HL-60/S4 treated with phorbol 12-myristate 13-acetate at 8.2 ng/mL for 4 days and 3 days (cell line): ENCODE results near the gene POMGNT2.

Source experiments
- in situ Hi-C: fragments of 300-500 bp; cut with MboI; formaldehyde crosslinking; loops from 2 replicates; pipeline ENCODE4 v1.15.0; 2022; ENCODE audit warnings: low sequenced_read_pairs

The POMGNT2 gene

DNA sequence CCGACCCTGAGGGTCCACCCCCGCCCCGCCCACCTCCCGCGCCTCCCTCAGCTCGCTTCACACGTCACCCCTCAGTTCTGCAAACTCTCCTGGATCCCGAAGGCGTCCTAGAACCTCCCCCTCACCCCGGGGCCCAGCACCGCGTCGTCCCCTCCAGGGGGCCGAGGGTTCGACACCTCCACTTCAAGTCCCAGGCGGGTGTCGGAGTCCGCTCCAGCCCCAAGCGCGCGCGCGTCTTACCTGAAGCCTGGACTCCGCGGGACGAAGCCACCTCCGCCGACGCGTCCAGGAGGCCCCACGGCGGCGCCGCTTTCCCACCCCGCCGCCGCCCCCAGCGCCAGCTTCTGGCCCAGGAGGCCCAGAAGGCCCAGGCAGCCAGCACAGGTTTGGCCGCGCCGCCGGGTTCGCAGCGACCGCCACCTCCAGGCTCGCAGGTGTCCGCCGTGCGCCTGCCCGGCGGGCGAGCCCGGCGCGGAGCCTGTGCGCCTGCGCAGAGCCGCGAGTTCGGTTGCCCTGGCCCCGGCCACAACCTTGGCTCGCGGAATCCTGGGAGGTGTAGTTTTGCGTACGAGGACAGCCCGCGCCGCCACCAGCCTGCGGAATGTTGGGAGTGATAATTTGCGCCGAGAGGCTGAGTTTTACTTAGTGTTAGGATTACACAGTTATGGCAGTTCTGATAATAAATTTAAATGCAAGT is at the start of gene POMGNT2:
Gene POMGNT2 (minus strand): TSS at position 484 of the 697 bp plus-strand sequence. CDS start 24,648 bp downstream, outside the sequence.
- in situ Hi-C loops: no loop called here

DNA sequence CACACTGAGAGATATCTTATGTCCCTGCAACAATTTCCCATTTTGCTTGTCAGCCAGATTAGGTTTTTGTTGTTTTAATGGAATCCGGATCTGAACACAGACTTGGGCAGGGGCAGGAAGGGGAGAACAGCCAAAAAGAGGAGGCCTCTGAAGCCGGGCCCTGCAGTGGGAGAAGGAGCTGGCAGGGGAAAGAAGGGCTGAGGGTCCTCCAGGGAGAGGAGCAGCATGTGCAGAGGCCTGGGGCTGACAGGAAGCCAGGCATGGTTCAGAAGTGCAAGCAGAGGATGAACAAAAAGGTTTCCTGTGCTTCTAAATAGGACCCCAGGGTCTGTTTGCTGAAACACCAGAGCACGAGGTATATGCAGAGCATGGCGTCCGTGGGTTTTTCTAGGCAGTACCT is 49.1 kb upstream of the POMGNT2 start:
- in situ Hi-C loops: no loop called here

DNA sequence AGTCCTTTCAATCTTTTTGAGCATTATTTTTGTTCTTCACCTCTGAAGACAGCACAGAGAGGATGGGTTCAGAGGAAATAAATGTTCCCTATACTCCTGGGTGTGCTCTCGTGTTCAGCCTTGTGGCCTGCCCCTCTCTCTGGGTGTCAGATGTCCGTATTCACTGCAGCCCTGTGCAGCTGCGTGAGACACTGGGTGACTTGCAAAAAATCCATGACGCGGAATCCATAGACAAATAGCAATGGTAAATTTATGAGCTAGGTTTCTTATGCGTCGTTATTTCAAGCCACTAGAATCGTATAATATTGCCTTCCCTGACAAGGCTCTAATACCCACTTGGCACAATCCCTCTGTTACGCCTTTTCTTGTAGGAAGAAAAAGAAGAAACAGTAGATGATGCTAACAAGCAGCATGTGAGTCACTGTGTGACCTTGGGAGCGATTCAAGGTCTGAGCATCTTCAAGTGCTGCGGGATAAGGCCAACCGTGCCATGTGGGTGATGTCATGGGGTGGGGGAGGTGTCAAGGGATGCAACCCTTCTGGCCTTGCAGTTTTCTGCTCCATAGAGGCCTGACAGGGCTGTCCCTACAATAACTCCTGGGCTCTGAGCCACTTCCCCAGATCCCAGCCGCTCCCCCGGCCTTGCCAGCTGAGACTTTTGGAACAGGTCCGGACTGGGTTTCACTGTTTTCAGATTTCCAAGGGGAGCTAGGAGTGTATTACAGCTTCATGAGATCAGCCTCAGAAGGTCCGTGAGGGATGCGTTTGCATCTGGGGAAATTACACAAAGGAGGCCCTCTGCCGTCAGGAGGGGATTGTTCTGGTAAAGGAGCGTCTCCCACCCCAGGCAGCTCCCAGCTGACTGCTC is 47.6 kb upstream of the POMGNT2 start:
- in situ Hi-C loops: no loop called here

DNA sequence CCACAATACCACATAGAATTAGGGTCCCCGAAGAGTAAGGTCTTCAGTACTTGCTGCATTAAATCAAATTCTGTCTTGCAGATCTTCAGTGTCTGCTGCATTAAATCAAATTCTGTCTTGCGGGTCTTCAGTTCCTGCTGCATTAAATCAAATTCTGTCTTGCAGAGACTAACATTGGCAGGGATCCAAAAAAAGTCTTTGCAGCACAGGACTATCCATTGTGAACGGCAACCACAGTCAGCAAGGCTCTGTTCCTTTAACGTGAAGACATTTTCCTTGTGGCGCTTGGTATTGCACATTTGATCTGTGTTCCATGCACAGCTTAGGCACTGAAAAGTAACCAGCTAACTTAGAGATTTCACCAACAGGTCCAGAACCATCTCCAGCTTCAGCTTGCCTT is 46.8 kb upstream of the POMGNT2 start:
- in situ Hi-C loops: no loop called here

DNA sequence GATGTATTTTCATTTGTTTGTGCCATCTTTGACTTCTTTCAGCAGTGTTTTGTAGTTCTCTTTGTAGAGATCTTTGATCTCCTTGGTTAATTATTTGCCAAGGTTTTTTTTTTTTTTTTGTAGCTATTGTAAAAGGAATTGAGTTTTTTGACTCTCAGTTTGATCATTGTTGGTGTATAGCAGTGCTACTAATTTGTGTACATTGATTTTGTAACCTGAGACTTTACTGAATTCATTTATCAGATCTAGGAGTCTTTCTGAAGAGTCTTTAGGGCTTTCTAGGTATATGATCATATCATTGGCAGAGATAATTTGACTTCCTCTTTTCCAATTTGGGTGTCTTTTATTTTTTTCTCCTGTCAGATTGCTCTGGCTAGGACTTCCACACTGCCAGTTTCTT is 42.2 kb upstream of the POMGNT2 start:
- in situ Hi-C loops: no loop called here

DNA sequence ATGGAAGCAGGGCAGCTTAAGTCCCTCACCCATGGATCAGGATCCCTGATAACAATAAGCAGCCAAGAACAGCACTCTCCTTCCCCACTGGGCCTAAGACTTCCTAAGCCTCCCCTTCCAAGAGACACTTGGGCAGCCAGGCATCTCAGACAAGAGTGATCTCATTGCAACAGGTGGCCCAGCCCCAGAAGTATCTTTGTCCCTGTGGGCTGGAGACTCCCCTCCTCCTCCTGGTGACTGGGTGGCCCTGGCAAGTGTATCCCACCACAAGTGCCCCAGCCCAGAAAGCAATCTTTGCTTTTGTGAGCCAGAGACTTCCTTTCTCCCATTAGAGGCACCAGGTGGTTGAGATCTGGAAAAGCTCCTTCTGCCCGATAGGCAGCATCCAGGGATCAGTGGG is 40.7 kb upstream of the POMGNT2 start:
- in situ Hi-C loops: no loop called here

DNA sequence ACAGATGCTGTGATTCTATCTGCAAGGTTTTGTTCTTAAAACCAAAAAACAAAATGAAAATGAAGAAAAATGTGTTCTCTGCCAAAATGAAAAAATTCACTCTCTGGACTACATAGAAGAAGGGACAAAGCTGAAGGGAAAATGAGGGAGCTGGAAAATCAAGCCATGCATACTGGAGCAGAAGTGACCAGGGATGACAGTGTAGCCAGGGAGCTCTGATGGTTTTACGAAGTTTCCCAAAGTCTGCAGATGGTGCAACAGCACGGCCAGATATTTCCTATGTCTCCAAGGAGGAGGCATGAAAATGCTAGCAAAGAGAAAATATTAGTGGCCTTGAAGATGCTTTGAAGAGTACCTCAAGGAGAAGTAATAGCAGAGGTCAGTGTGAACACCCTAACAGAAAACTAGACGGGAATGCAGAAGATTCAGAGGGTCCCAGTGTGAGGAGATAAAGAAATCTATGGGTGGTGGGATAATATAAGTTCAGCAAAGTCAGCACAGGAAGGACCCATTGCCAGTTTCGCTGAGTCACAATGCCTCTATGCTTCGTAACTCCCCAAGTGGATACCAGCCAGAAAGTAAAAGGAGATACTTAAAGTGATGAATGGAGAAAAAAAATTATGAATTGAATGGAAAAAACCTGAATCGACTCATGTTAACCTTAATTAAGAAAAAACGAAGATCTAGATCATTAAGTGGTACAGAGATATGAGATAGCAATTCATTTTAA is 39.0 kb upstream of the POMGNT2 start:
- in situ Hi-C loops: no loop called here

DNA sequence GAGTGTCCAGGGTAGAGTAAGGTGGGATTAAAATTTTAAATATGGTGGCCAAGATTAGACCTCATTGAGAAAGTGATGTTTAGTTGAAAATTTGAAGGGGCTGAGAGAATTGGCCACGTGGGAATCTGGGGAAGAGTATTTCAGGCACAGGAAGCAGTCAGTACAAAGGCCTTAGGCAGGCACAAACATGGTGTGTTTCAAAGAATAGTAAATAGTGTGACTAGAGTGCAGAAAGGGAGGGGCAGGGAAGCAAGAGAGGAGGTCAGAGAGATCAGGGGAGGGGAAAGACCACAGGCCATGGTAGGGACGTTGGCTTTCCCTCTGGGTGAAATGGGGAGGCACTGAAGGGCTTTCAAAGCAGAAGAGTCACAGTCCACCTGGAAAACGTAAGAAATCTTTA is 36.6 kb upstream of the POMGNT2 start:
- in situ Hi-C loops: no loop called here

DNA sequence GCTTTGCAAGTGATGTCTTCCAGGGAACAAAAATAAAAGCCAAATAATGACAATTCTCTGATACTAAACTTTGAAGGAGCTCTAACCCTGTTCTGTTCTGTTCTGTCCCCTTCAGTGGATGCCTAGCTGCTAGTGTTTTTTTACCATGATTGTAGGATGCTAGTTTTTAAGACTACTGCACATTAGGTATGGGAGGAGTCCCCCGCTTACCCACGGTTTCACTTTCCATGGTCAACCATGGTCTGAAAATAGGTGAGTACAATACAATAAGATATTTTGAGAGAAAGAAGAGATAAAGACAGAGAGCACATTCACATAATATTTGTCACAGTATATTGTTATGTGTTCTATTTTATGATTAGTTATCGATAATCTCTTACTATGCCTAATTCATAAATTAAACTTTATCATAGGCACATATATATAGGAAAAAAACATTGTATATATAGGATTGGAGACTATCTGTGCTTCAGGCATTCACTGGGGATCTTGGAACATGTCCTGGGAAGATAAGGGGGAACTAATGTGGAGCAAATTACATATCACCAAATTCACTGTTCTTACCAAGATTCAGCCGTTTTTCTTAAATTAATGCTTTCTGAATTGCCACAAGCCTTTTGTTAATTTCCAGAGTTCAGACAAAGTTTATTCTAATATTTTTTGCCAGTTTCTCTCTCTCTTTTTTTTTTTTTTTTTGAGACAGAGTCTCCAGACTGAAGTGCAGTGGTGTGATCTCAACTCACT is 32.8 kb upstream of the POMGNT2 start:
- in situ Hi-C loops: no loop called here

DNA sequence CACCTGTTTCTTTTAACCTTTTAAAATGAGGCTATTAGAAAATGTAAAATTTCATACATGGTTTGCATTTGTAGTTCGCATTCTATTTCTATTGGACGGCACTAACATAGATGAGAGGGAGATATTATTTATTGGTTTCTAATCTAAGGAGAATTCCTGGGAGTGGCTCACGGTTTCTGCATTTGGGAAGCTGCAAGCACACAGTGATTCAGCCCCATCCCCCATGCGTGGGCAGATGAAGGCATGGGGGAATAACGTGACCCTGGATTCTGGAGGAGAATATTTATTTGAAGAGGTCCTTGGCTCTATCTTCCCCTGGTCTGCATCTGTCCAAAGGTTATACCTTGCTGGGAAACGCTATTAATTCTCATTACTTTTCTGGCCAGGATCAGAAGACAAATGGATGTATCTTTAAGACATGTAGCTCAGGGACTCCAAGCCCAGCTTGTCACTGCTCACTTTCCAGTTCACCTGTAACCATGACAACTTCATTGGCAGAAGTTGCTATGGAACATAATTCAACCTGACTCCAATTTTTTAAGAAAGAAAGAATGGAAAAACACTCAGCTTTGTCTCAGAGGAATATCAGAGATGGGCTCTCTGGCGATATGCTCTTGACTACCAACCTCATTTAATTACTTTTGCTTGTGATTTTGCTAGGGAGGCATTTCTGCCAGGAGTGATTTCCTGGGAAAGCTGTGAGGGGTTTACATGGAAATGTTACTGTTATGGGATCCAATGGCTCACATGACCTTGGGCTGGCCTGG is 27.2 kb upstream of the POMGNT2 start:
- in situ Hi-C loops: no loop called here

DNA sequence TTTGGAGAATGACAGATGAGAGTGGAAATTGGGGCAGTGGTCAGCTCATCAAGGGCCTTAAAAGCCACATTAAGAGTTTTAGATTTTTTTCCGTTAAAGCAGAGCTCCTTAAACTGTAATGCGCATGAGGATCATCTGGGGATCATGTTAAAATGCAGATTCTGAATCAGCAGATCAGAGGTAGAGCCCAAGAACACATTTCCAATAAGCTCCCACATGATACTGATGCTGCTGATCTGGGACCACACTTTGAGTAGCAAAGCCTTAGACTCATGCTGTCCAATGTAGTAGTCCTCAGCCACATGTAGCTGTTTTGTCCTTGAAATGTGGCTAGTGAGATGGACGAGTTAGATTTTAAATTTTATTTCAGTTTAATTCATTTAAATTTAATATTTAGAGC is 26.3 kb upstream of the POMGNT2 start:
- in situ Hi-C loops: no loop called here

DNA sequence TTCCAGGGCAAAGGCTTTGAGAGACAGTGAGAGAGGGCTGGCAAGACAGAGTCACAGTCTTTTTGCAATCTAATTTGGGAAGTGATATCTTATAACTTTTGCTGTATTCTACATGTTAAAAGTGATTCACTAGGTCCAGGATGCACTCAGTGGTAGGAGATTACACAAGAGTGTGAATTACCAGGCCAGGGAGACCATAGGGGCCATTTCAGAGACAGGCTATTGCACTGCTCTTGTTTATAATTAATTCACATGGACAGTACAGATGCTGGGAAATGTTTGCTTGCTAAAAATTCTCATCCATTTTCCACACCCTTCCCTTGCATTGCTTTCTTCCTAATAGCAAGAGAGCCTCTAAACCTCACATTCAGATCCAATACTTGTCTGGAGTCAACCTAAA is 22.6 kb upstream of the POMGNT2 start:
- in situ Hi-C loops: no loop called here

DNA sequence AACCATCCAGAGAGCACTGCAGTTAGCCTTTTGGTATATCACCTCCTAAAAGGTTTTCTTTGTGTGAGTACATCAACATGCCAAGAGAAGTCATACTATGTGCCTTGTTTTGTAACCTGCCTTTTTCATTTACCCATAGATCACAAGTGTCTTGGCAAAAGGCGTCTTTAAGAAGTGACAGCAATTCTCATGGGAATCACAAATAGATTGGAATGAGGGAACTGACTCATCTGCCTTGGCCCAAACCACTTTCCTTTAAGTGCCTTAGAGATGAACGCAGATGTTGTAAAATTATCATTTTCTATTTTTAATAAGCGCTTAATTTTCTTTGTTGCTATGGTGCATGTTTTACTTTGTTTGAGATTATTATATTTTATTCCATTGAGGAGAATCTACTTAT is 20.7 kb upstream of the POMGNT2 start:
- in situ Hi-C loops: no loop called here

DNA sequence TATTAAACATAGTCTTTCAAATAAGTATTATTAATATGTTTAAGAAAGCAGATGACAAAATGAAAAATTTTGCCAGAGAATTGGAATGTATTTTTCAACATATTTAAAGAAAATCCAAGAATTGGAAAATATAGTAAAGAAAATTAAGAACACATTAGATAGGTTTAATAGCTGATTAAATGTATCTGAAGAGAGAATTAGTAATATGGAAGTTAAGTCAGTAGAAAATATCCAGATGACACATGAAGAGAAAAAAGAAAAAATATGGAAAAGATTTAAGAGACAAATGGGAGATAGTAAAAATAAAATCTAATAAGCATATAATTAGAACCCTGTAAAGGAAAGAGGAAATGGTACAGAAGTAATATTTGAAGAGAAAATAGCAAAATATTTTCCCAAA is 18.0 kb upstream of the POMGNT2 start:
- in situ Hi-C loops: no loop called here

DNA sequence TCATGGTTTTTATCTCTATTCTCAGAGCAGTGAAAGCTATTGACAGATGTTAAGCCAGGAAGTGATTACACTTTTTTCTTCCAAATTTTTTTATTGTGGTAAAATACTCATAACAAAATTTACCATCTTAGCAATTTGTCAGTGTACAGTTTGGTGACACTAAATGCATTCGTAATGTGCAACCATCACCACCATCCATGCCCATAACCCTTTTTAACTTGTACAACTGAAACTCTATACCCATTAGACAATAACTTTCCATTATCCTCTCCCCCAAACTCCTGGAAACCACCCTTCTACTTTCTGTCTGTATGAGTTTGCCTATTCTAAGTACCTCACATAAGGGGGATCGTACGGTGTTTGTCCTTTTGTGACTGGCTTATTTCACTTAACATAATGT is 15.1 kb upstream of the POMGNT2 start:
- in situ Hi-C loops: no loop called here

DNA sequence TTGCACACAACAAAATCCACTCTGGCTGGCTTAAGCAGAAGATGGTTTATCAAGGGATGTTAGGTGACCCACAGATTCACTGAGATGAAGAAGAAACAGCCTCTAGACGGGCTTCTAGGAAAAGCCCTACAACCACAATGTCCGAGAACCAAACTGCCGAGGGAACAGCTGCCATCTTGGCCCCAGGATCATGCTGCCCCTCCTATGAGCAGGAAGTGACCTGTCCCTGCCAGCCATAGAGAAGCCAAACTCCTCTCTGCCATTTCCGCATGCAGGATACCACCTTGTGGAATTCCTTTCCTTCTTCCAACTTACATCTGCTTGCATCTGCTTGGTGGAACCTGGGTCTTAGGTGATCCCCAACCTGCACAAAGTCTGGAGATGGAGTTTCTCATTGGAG is 11.4 kb upstream of the POMGNT2 start:
- in situ Hi-C loops: no loop called here

DNA sequence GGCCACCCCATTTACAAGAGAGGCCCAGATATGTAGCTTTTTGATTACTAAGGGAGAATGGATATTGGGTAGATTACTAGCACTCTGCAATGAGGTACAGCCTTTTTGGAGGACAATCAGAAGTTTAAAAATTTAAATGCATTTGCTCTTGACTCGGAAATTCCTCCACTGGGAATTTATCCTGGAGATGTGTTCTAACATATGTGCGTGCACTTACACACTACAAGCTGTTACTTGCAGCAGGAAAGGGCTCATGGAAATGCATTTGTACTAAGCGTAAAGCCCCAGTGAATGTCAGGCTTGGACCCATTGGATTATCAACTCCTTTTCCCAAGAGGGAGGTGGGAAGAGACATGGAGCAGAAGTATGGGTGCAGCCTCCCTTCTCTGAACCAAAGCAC is 7.8 kb upstream of the POMGNT2 start:
- in situ Hi-C loops: no loop called here

DNA sequence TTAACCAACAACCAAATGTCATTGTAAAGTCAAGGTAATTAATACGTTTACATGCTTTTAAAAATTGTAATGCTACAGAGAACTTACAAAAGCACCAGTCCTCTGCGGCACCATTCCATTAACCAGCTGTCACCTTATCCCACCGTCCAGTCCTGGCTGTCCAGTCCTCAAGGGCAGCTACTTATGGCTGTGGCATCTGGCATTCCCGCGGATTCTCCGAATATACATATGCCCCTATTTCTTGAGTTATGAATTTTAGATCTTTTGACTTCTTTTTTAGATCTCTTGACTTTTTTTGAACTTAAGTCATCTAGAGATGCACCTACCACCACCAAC is 382 bp upstream of the POMGNT2 start:
- in situ Hi-C loops: no loop called here

DNA sequence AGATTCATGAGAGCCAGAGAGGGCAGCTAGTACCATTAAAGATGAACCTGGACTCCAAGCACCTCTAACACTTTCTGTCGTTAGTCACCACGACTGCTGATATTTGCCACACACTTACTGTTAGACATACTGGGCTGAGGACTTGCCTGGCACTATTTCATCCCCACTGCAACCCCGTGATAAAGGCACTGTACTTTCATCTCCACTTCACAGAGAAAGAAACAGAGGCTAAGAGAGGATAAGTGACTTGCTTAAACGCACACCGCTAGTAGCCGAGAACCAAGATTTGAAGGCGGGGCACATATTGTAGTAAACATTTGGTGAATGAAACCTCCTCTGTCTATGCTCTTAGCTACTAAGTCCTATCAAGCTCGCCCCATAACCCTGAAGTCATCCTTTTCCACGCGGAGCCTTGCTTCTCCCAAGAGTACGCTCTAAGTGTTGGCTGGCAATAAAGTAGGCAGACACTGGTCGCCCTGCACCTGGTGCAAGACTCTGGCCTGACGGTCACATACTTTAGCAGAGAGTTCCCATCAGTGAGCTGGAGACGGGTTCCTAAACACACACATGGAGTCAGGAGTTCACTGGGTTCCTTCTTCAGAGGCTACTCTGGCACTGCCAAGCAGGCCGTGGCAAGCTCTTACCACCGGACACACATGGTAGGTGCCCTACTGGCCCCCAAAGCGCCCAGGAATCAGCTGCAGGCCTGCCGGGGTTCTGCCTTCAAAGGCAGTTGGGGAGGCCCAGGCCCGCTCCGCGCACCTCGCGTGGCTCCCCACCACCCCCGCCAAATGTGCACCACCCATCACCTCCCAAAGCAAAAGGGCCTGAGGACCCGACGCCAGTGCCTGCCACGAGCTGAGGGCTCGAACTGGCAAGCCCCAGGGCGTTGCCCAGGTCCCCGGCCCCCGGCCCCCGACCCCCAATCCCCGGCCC is 951 bp downstream of the POMGNT2 start:
- in situ Hi-C loops: no loop called here
